Thyroid gland (tissue), 4 donors: Measurements from ENCODE around the gene C1orf159. TPM values are rescaled to one million over a fixed set of nuclear protein-coding genes. Genes with fewer than 3 reads are reported as not detected.

Source experiments
- DNase-seq, 2 donors: peaks; one replicate each; pipeline ENCODE4 v3.0.0-alpha.2; 2019
- H3K27ac ChIP-seq, 3 donors: fragments of 200-600 bp; sonication (generic); 1 replicate in 2 of 3; 2 replicates in 1 of 3; pipeline ENCODE4 v1.5.1; 2016 to 2019; ENCODE audit warnings: mild to moderate bottlenecking in 1 of 3, moderate library complexity in 1 of 3
- H3K27me3 ChIP-seq: fragments of 200-600 bp; sonication (generic); one replicate; pipeline ENCODE4 v1.5.1; 2019
- H3K36me3 ChIP-seq, 2 donors: fragments of 200-600 bp; sonication (generic); one replicate each; pipeline ENCODE4 v1.5.1; 2016 to 2019
- H3K4me1 ChIP-seq, 2 donors: fragments of 200-600 bp; sonication (generic); one replicate each; pipeline ENCODE4 v1.5.1; 2017 to 2019
- H3K4me3 ChIP-seq, 3 donors: fragments of 200-600 bp; sonication (generic); replicated peaks in 1 of 3; 1 replicate in 2 of 3; 2 replicates in 1 of 3; pipeline ENCODE4 v1.5.1; 2016; ENCODE audit warnings: mild to moderate bottlenecking in 1 of 3
- H3K9me3 ChIP-seq: fragments of 200-600 bp; sonication (generic); one replicate; pipeline ENCODE4 v1.5.1; 2017
- POLR2A ChIP-seq, 2 donors: fragments of 450-650 bp; IDR thresholded peaks; one replicate each; pipeline ENCODE4 v1.6.1; 2017; ENCODE audit warnings: antibody characterized with exemption in 2 of 2, mild to moderate bottlenecking in 2 of 2, moderate library complexity in 1 of 2
- WGBS, 2 donors: methylation state at CpG; one replicate each; pipeline ENCODE4 v1.1.5; 2017; 5-methylcytosine and 5-hydroxymethylcytosine counted together
- intact Hi-C: fragments of 100-400 bp; cut with DNase I; formaldehyde crosslinking; loops from one replicate; pipeline ENCODE4 v1.15.1; 2023
- total RNA-seq, 4 donors: library from RNA; depleted of rRNA; stranded (reverse); fragments of >200 nt; gene quantifications; one replicate each; pipeline ENCODE4 v1.2.3, GENCODE V29; 2016
- TF ChIP-seq, protein P1 (sequence below), 6 experiments: fragments of 200-600 bp in 3 of 6; fragments of 450-650 bp in 3 of 6; sonication (generic) in 3 of 6; IDR thresholded peaks; one replicate each; pipeline ENCODE4 v1.5.1; 2016 to 2019; ENCODE audit warnings: antibody characterized with exemption in 6 of 6, mild to moderate bottlenecking in 2 of 6, inconsistent platforms in 1 of 6, moderate library complexity in 1 of 6

C1orf159 gene
- total RNA-seq, 4 donors from 2014 or later: 10.3 to 27.6 (median 19.6) TPM

DNA sequence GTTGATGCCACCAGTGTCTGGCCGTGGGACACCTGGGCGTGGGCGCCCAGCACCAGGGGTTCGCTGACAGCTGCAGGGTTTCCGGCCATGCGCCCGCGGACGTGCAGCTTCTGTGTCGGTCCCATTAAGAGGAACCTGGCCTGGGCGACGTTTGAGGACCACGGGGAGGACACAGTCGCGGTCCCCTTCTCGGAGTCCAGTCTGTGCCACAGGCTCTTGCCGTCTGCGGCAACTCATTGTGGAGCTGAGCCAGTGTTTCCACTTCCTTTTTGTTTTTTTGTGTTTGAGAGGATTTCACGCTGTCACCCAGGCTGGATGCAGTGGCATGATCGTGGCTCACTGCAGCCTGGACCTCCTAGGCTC is 1.6 kb upstream of the C1orf159 start:
- Histone ChIP-seq H3K4me1 (peaks cover 0 to 12% of the 10 kb centered on the region in 2 donors), H3K36me3 (no peaks in the 10 kb centered on the region), H3K9me3 (no peaks in the 10 kb centered on the region), H3K27me3 (no peaks in the 10 kb centered on the region), H3K4me3 (no peak overlapping the region), H3K27ac (no peak overlapping the region)
- DNase-seq: no peak
- WGBS, 2 donors: 77 to 84% methylated on average over 20 of the region's 20 CpGs
- intact Hi-C loops: loop anchor here (10.0 kb wide), 1 partner anchor 257 kb away; the partner anchor contains the start of gene AURKAIP1
- TF ChIP-seq POLR2A (IDR thresholded peaks at IDR 0.05): no peak
- TF ChIP-seq, protein P1, sequence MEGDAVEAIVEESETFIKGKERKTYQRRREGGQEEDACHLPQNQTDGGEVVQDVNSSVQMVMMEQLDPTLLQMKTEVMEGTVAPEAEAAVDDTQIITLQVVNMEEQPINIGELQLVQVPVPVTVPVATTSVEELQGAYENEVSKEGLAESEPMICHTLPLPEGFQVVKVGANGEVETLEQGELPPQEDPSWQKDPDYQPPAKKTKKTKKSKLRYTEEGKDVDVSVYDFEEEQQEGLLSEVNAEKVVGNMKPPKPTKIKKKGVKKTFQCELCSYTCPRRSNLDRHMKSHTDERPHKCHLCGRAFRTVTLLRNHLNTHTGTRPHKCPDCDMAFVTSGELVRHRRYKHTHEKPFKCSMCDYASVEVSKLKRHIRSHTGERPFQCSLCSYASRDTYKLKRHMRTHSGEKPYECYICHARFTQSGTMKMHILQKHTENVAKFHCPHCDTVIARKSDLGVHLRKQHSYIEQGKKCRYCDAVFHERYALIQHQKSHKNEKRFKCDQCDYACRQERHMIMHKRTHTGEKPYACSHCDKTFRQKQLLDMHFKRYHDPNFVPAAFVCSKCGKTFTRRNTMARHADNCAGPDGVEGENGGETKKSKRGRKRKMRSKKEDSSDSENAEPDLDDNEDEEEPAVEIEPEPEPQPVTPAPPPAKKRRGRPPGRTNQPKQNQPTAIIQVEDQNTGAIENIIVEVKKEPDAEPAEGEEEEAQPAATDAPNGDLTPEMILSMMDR (IDR thresholded peaks at IDR 0.05): no peak

DNA sequence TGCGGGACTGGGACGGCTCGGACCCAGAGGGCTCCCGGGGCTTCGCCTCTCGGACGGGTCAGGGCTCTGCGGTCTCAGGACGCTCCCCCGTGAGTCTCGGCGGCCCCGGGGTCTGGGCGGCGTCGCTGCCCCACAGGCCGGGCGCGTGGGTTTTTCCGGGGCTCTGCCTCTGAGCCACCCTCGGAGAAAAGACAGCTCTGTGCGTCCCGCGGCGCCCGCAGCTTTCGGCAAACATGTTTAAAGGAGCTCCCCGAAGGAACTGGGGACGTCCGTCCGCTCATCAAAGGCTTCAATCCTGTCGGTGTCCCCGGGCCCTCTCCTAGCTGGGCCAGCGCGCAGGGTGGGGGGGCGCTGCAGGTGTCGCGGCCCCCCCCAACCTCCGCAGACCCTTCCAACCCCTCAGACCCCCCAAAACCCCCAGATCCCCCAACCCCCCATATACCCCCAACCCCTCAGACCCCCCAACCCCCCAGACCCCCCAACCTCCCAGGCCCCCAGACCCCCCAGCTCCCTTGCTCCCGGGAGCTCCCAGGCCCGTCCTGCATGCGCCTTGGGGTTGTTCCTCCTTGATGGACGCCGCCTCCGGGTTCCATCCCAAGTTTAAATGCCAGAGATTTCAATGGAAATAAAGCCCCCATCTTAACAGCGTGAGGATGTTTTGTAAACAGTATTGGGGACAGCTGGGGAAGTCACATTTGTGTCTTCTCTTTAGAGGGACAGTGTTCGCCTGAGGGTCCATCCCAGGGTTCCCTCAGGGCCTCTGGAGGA is 996 bp upstream of the C1orf159 start:
- WGBS, 2 donors: 8 to 20% methylated on average over 2 to 25 of the region's 47 CpGs
- no peak overlapping the region for H3K27ac ChIP-seq
- DNase-seq: peak in 1 of 2 donors; percentile 15
- peaks cover 0 to 6% of the 10 kb centered on the region in 2 donors for H3K4me1 ChIP-seq
- intact Hi-C loops: loop anchor here (10.0 kb wide), 1 partner anchor 258 kb away; the partner anchor contains the start of gene AURKAIP1
- TF ChIP-seq, protein P1 (IDR thresholded peaks at IDR 0.05): no peak
- no peak for TF ChIP-seq POLR2A (IDR thresholded peaks at IDR 0.05)
- no peaks in the 10 kb centered on the region for H3K36me3 ChIP-seq
- no peaks in the 10 kb centered on the region for H3K9me3 ChIP-seq
- H3K27me3 ChIP-seq: no peaks in the 10 kb centered on the region
- peak overlapping the region in 2 of 3 donors; percentile 58 to 62 for H3K4me3 ChIP-seq

DNA sequence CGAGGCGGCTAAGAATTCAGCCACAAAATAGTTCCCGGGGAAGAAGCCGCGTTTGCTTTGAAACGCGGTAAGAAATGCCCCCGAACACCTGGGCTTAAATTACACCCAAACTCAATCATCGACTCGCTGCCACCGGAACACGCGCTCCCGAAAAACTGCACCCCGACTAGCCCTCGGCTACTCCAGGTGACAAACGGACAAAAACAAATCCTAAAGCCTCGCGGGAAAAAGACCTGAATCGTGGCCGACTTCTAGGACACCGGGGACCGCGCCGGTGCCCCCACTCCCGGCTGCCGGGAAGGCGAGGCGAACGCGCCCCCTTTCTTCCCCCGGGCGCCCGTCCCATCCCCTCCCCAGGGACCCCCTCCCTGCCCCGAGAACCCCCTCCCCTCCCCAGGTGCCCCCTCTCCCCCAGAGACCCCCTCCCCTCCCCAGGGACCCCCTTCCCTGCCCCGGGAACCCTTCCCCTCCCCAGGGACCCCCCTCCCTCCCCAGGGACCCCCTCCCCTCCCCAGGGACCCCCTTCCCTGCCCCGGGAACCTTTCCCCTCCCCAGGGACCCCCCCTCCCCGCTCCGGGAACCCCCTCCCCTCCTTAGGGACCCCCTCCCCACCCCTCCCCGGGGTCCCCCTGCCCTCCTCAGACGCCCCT is 628 bp downstream of the C1orf159 start:
- no peak for DNase-seq
- Histone ChIP-seq H3K4me3 (peak overlapping the region in 2 of 3 donors; percentile 60 to 74), H3K36me3 (no peaks in the 10 kb centered on the region), H3K27me3 (no peaks in the 10 kb centered on the region), H3K27ac (peak overlapping the region in 1 of 3 donors; percentile 37), H3K4me1 (peaks cover 0 to 5% of the 10 kb centered on the region in 2 donors), H3K9me3 (no peaks in the 10 kb centered on the region)
- TF ChIP-seq, protein P1 (IDR thresholded peaks at IDR 0.05): no peak
- TF ChIP-seq POLR2A (IDR thresholded peaks at IDR 0.05): no peak
- intact Hi-C loops: loop anchor here (10.0 kb wide), 1 partner anchor 260 kb away; the partner anchor contains the start of gene AURKAIP1
- WGBS, 2 donors: 5 to 6% methylated on average over 30 to 31 of the region's 41 CpGs

DNA sequence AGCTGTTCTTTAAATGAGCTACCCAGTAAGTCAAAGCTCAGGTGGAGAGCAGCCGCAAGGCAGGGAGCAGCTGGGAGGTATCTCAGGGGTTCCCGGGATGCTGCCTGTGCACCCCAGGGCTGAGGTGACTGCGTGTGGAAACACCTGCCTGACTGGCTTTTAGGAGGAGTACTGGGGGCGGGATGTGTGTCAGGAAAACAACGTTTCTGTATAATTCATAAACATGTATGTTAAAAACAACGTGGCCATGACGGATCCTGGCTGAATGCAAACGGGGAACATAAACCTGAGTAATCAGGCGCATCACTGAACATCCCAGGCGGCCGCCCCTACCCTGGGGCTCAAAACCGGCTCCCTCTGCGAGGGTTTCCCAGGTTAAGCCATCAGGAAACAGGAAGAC is 1.5 kb downstream of the C1orf159 start:
- intact Hi-C loops: loop anchor here (10.0 kb wide), 1 partner anchor 260 kb away; the partner anchor contains the start of gene AURKAIP1
- TF ChIP-seq POLR2A (IDR thresholded peaks at IDR 0.05): no peak
- TF ChIP-seq, protein P1 (IDR thresholded peaks at IDR 0.05): no peak
- Histone ChIP-seq H3K4me1 (peaks cover 0 to 5% of the 10 kb centered on the region in 2 donors), H3K27me3 (no peaks in the 10 kb centered on the region), H3K27ac (no peak overlapping the region), H3K9me3 (no peaks in the 10 kb centered on the region), H3K36me3 (no peaks in the 10 kb centered on the region), H3K4me3 (no peak overlapping the region)
- no peak for DNase-seq
- WGBS, 2 donors: 92 to 93% methylated on average over 13 of the region's 13 CpGs
